IMR-90 (cell line): ENCODE data around the gene CTPS1. TPM values are rescaled to one million over a fixed set of nuclear protein-coding genes. Genes with fewer than 3 reads are reported as not detected.

ENCODE experiments used
- ATAC-seq: fragments of 200-7000 bp; cut with Tn5 transposase; 2 replicates; pipeline ENCODE4 v1.9.1; 2020; ENCODE audit warnings: low read depth, mild to moderate bottlenecking, moderate library complexity
- Bru-seq: library from RNA; stranded (reverse); fragments of 400-500 nt; gene quantifications from one replicate; lab custom pipeline; 2021; lab: Mats Ljungman, UMichigan
- BruChase-seq, 2 experiments: library from RNA; stranded (reverse); fragments of 400-500 nt; gene quantifications; one replicate each; lab custom pipeline; 2021; lab: Mats Ljungman, UMichigan
- BruUV-seq: library from RNA; stranded (reverse); fragments of 400-500 nt; replicated peaks from 2 replicates; lab custom pipeline; 2021; lab: Mats Ljungman, UMichigan
- CTCF ChIA-PET: fragments of 300-600 bp; formaldehyde crosslinking; extraction: SDS; loops from one replicate; lab custom pipeline; 2021; ENCODE audit warnings: antibody characterized with exemption; lab: Yijun Ruan, JAX
- POLR2A ChIA-PET: fragments of 300-600 bp; sonication (Branson Sonifier 250); formaldehyde crosslinking; loops from one replicate; lab custom pipeline; 2022; ENCODE audit warnings: antibody characterized with exemption; ENCODE audit not compliant: unreplicated experiment; lab: Charles Lee
- DNase-seq: peaks from one replicate; pipeline ENCODE4 v3.0.0; 2013
- H2AFZ ChIP-seq: replicated peaks from 2 replicates; pipeline ENCODE3; 2013; ENCODE audit warnings: low read length, mild to moderate bottlenecking; ENCODE audit not compliant: poor library complexity
- H2AK5ac ChIP-seq: 2 replicates; pipeline ENCODE4 v1.6.1; 2013; ENCODE audit warnings: low read depth, low read length, inconsistent platforms
- H2AK9ac ChIP-seq: replicated peaks from 2 replicates; pipeline ENCODE3; 2013; ENCODE audit warnings: mild to moderate bottlenecking, low read depth, low read length, moderate library complexity; ENCODE audit not compliant: poor library complexity
- H2BK120ac ChIP-seq: 2 replicates; pipeline ENCODE4 v1.6.1; 2013; ENCODE audit warnings: low read depth, low read length, inconsistent platforms
- H2BK15ac ChIP-seq: 3 replicates; pipeline ENCODE4 v1.6.1; 2013; ENCODE audit warnings: low read depth, low read length, inconsistent platforms
- H2BK20ac ChIP-seq: 2 replicates; pipeline ENCODE4 v1.6.1; 2013; ENCODE audit warnings: low read depth, mild to moderate bottlenecking, inconsistent platforms, low read length, moderate library complexity
- H2BK5ac ChIP-seq: 2 replicates; pipeline ENCODE4 v1.6.1; 2013; ENCODE audit warnings: mild to moderate bottlenecking, low read depth, low read length, inconsistent platforms; ENCODE audit not compliant: poor library complexity, severe bottlenecking
- H3K14ac ChIP-seq: replicated peaks from 2 replicates; pipeline ENCODE4 v1.6.1; 2013; ENCODE audit warnings: low read depth, low read length, inconsistent platforms
- H3K18ac ChIP-seq: 2 replicates; pipeline ENCODE4 v1.6.1; 2013; ENCODE audit warnings: low read depth, low read length, control low read depth
- H3K23ac ChIP-seq: 2 replicates; pipeline ENCODE4 v1.6.1; 2013; ENCODE audit warnings: low read depth, low read length, inconsistent platforms
- H3K27ac ChIP-seq: 2 replicates; pipeline ENCODE4 v1.5.1; 2013; ENCODE audit warnings: mild to moderate bottlenecking, control low read depth, low read length; ENCODE audit not compliant: insufficient read depth
- H3K27me3 ChIP-seq: 2 replicates; pipeline ENCODE4 v1.6.1; 2013; ENCODE audit warnings: low read length; ENCODE audit not compliant: control insufficient read depth, insufficient read depth
- H3K36me3 ChIP-seq: 2 replicates; pipeline ENCODE4 v1.6.1; 2013; ENCODE audit warnings: low read length, mixed read lengths; ENCODE audit not compliant: control insufficient read depth, insufficient read depth
- H3K4ac ChIP-seq: 2 replicates; pipeline ENCODE4 v1.6.1; 2013; ENCODE audit warnings: low read depth, low read length, inconsistent platforms
- H3K4me1 ChIP-seq: 2 replicates; pipeline ENCODE4 v1.6.1; 2013; ENCODE audit warnings: low read length, mixed read lengths; ENCODE audit not compliant: control insufficient read depth, insufficient read depth
- H3K4me2 ChIP-seq: 2 replicates; pipeline ENCODE4 v1.6.1; 2013; ENCODE audit warnings: low read depth, mild to moderate bottlenecking, control low read depth, low read length, moderate library complexity
- H3K4me3 ChIP-seq: 2 replicates; pipeline ENCODE4 v1.5.1; 2013; ENCODE audit warnings: low read depth, mild to moderate bottlenecking, control low read depth, low read length, moderate library complexity; ENCODE audit not compliant: insufficient read depth
- H3K56ac ChIP-seq: 2 replicates; pipeline ENCODE4 v1.6.1; 2013; ENCODE audit warnings: low read length, inconsistent platforms; ENCODE audit not compliant: insufficient read depth; ENCODE audit errors: extremely low read depth
- H3K79me1 ChIP-seq, 2 experiments: 2 replicates each; pipeline ENCODE4 v1.6.1; 2013; ENCODE audit warnings: low read length in 2 of 2, inconsistent platforms in 1 of 2, low read depth in 1 of 2
- H3K9ac ChIP-seq: 2 replicates; pipeline ENCODE4 v1.6.1; 2013; ENCODE audit warnings: low read depth, low read length, control low read depth
- H3K9me1 ChIP-seq: 2 replicates; pipeline ENCODE4 v1.6.1; 2013; ENCODE audit warnings: low read length, inconsistent platforms; ENCODE audit not compliant: insufficient read depth
- H3K9me3 ChIP-seq: 2 replicates; pipeline ENCODE4 v1.6.1; 2013; ENCODE audit warnings: low read length; ENCODE audit not compliant: control insufficient read depth, insufficient read depth
- H4K20me1 ChIP-seq: 2 replicates; pipeline ENCODE4 v1.6.1; 2013; ENCODE audit warnings: low read length, inconsistent platforms; ENCODE audit not compliant: insufficient read depth
- H4K5ac ChIP-seq: 2 replicates; pipeline ENCODE4 v1.6.1; 2013; ENCODE audit warnings: mild to moderate bottlenecking, low read depth, low read length, control low read depth
- H4K8ac ChIP-seq, 2 experiments: 2 replicates each; pipeline ENCODE4 v1.6.1; 2013; ENCODE audit warnings: low read depth in 2 of 2, low read length in 2 of 2, control low read depth in 1 of 2, inconsistent platforms in 1 of 2
- H4K91ac ChIP-seq: 2 replicates; pipeline ENCODE4 v1.6.1; 2013; ENCODE audit warnings: low read depth, low read length, inconsistent platforms; ENCODE audit not compliant: insufficient read depth
- CHD1 ChIP-seq: IDR thresholded peaks from 2 replicates; pipeline ENCODE4 v1.6.1; 2012; ENCODE audit warnings: low read depth, low read length, improper control_type of control experiment
- CTCF ChIP-seq: conservative IDR thresholded peaks from 2 replicates; pipeline ENCODE4 v1.5.1; 2012; ENCODE audit warnings: mild to moderate bottlenecking, low read depth, low read length, improper control_type of control experiment
- ELK1 ChIP-seq: fragments of 150-350 bp; IDR thresholded peaks from 2 replicates; pipeline ENCODE4 v1.6.1; 2016; ENCODE audit warnings: low read depth, mild to moderate bottlenecking, low read length, moderate library complexity, borderline replicate concordance
- FOS ChIP-seq: fragments of 150-350 bp; IDR thresholded peaks from 2 replicates; pipeline ENCODE4 v1.6.1; 2016; ENCODE audit warnings: low read depth, low read length
- MAFK ChIP-seq: IDR thresholded peaks from 2 replicates; pipeline ENCODE4 v1.6.1; 2012; ENCODE audit warnings: low read depth, low read length, improper control_type of control experiment
- NFE2L2 ChIP-seq: fragments of 150-350 bp; IDR thresholded peaks from 2 replicates; pipeline ENCODE4 v1.6.1; 2016; ENCODE audit warnings: low read depth, mild to moderate bottlenecking, low read length
- POLR2A ChIP-seq: IDR thresholded peaks from 2 replicates; pipeline ENCODE4 v1.6.1; 2012; ENCODE audit warnings: mild to moderate bottlenecking, low read depth, low read length
- RAD21 ChIP-seq: IDR thresholded peaks from 2 replicates; pipeline ENCODE4 v1.6.1; 2012; ENCODE audit warnings: low read length, improper control_type of control experiment
- RFX5 ChIP-seq: IDR thresholded peaks from 2 replicates; pipeline ENCODE4 v1.8.0; 2012; ENCODE audit warnings: low read depth, mild to moderate bottlenecking, low read length, moderate library complexity
- SMC3 ChIP-seq: fragments of 150-350 bp; IDR thresholded peaks from 2 replicates; pipeline ENCODE4 v1.6.1; 2016; ENCODE audit warnings: low read depth, mild to moderate bottlenecking, antibody characterized with exemption, low read length, moderate library complexity
- USF2 ChIP-seq: fragments of 150-350 bp; IDR thresholded peaks from 2 replicates; pipeline ENCODE4 v1.6.1; 2017; ENCODE audit warnings: mild to moderate bottlenecking, antibody characterized with exemption, low read length, low read depth
- WGBS, 2 experiments: methylation state at CpG; one replicate each; pipeline versions ENCODE4 v1.1.5 to v1.1.7; 2013; ENCODE audit warnings: missing lambda C conversion rate in 2 of 2; ENCODE audit not compliant: insufficient read length in 1 of 2; ENCODE audit errors: extremely low coverage in 2 of 2; 5-methylcytosine and 5-hydroxymethylcytosine counted together
- dilution Hi-C: fragments of 300-500 bp; cut with HindIII; formaldehyde crosslinking; loops from one replicate; pipeline ENCODE4 v1.14.3; 2018; ENCODE audit warnings: low sequenced_read_pairs; ENCODE audit not compliant: unreplicated experiment
- in situ Hi-C: fragments of 300-500 bp; cut with MboI; formaldehyde crosslinking; loops from 3 replicates; pipeline ENCODE4 v1.14.3; 2019; ENCODE audit warnings: low sequenced_read_pairs, inconsistent platforms, mixed read lengths
- intact Hi-C: fragments of 100-400 bp; cut with micrococcal nuclease; formaldehyde crosslinking; loops from 2 replicates; pipeline ENCODE4 v1.10.0; 2022
- long read RNA-seq: library from polyadenylated mRNA; unstranded; transcript quantifications from one replicate; pipeline ENCODE4 v2.0.0, GENCODE V29; 2021; ENCODE audit not compliant: unreplicated experiment
- polyA plus RNA-seq, 3 experiments: library from polyadenylated mRNA; depleted of rRNA; stranded (reverse); fragments of >200 nt; gene quantifications; 2 replicates each; pipeline ENCODE4 v1.2.3, GENCODE V29; 2012; ENCODE audit warnings: low replicate concordance in 1 of 3
- total RNA-seq: library from RNA; depleted of rRNA; stranded (reverse); fragments of >200 nt; gene quantifications from 2 replicates; pipeline ENCODE4 v1.2.3, GENCODE V29; 2012; rRNA removed

CTPS1 gene
- 41.0 and 45.5 TPM in 2 replicates for total RNA-seq
- polyA plus RNA-seq (2012; rRNA removed): 40.4 and 43.2 TPM in 2 replicates
- 11.2 and 42.3 TPM in 2 replicates for polyA plus RNA-seq (2012; cell fraction: cytosol; rRNA removed)
- 23.0 and 58.3 TPM in 2 replicates for polyA plus RNA-seq (2012; cell fraction: nucleus; rRNA removed; ENCODE audit: low replicate concordance)
- Bru-seq, nascent RNA: percentile 89 among the genes with signal in this experiment
- percentile 82 among the genes with signal in this experiment for BruChase-seq, experiment 1, labeled RNA remaining after a 6-hour chase
- BruChase-seq, experiment 2, labeled RNA remaining after a 2-hour chase: percentile 85 among the genes with signal in this experiment
- long read RNA-seq, transcript CTPS1-202 (19 exons, 3,201 nt): major isoform, 39 of 76 reads
- long read RNA-seq, partial matches to known transcripts: 8 of 76 reads
- long read RNA-seq, other reads (novel, unspliced or antisense): 24 of 76 reads

GRCh38 chr1:40979241-40980067 is at the start of gene CTPS1:
Gene CTPS1, plus strand, starts transcription at chr1:40979696. Its CDS starts 3,595 bp downstream, at chr1:40983291.
- ChIA-PET POLR2A (no interaction called here), CTCF (interaction anchor here (1.6 kb wide), 1 partner anchor 24 kb away, joined by 5 read pairs; no protein-coding TSS in a partner anchor)
- peak within 1 kb of the TSS; percentile 98 for H4K91ac ChIP-seq
- no peaks in the 10 kb centered on the region; the same call in 1 of the 2 replicates for H3K36me3 ChIP-seq
- H3K9ac ChIP-seq: peak within 1 kb of the TSS; percentile 85
- peak within 1 kb of the TSS; percentile 99 for H3K4ac ChIP-seq
- peak within 1 kb of the TSS; percentile 96 for H2BK120ac ChIP-seq
- 2% methylated on average over 59 of the region's 96 CpGs; no CpG with 5 or more reads in 1 of the 2 experiments for WGBS, 2 experiments
- peak within 1 kb of the TSS; percentile 87 for H3K56ac ChIP-seq
- peaks cover 28% of the 10 kb centered on the region for H4K20me1 ChIP-seq
- H4K8ac ChIP-seq: peak within 1 kb of the TSS; percentile 98 to 99
- H2BK20ac ChIP-seq: peak within 1 kb of the TSS; percentile 86
- peak within 1 kb of the TSS; percentile 95 for H2BK5ac ChIP-seq
- dilution Hi-C loops: no loop called here
- H2BK15ac ChIP-seq: peak within 1 kb of the TSS; percentile 76; the same call in 2 of the 3 replicates
- H3K14ac ChIP-seq: peak within 1 kb of the TSS; percentile 99
- H3K27ac ChIP-seq: peak within 1 kb of the TSS; percentile 96
- H3K79me1 ChIP-seq: peaks cover 3 to 41% of the 10 kb centered on the region in 2 experiments
- intact Hi-C loops: no loop called here
- peak within 1 kb of the TSS; percentile 93 for H2AFZ ChIP-seq
- no TSS peak for BruUV-seq
- peak within 1 kb of the TSS; percentile 90 for H3K18ac ChIP-seq
- H3K4me3 ChIP-seq: peak within 1 kb of the TSS; percentile 67
- H3K9me3 ChIP-seq: no peaks in the 10 kb centered on the region
- H2AK9ac ChIP-seq: peak within 1 kb of the TSS; percentile 98
- in situ Hi-C loops: no loop called here
- ATAC-seq: peak; percentile 90
- H3K9me1 ChIP-seq: peaks cover 20% of the 10 kb centered on the region
- peaks cover 18% of the 10 kb centered on the region for H3K4me1 ChIP-seq
- no peaks in the 10 kb centered on the region for H3K27me3 ChIP-seq
- peak within 1 kb of the TSS; percentile 90 for H3K4me2 ChIP-seq
- DNase-seq: peak; percentile 91
- H3K23ac ChIP-seq: peak within 1 kb of the TSS; percentile 95
- H4K5ac ChIP-seq: peak within 1 kb of the TSS; percentile 96
- peak within 1 kb of the TSS; percentile 79 for H2AK5ac ChIP-seq
- no peak for TF ChIP-seq SMC3
- no peak for TF ChIP-seq MAFK
- no peak for TF ChIP-seq NFE2L2
- peak; percentile 93 for TF ChIP-seq POLR2A
- no peak for TF ChIP-seq RAD21
- no peak for TF ChIP-seq RFX5
- TF ChIP-seq USF2: no peak
- peak; percentile 35; the same call in 1 of the 2 replicates for TF ChIP-seq CTCF
- no peak for TF ChIP-seq ELK1
- no peak for TF ChIP-seq CHD1
- TF ChIP-seq FOS: peak; percentile 57; the same call in 1 of the 2 replicates
